HCT116 (cell line): ENCODE measurements around the gene CRB3.

Source experiments
- ELF1 ChIP-seq: IDR thresholded peaks from 2 replicates; pipeline ENCODE4 v1.6.1; 2012; ENCODE audit warnings: low read depth, borderline replicate concordance
- EZH2 ChIP-seq: fragments of 200-600 bp; sonication (generic); IDR thresholded peaks from 2 replicates; pipeline ENCODE4 v1.6.1; 2017; ENCODE audit warnings: antibody characterized with exemption, mixed run types
- JUND ChIP-seq: IDR thresholded peaks from 2 replicates; pipeline ENCODE4 v1.6.1; 2012
- POLR2A ChIP-seq: IDR thresholded peaks from 2 replicates; pipeline ENCODE4 v1.7.0; 2011; ENCODE audit warnings: borderline replicate concordance; ENCODE audit not compliant: insufficient read depth, insufficient read length; ENCODE audit errors: extremely low read depth
- POLR2AphosphoS5 ChIP-seq: IDR thresholded peaks from 2 replicates; pipeline ENCODE4 v1.6.1; 2011; ENCODE audit warnings: mild to moderate bottlenecking, low read depth, low read length, moderate library complexity
- RAD21 ChIP-seq: IDR thresholded peaks from 2 replicates; pipeline ENCODE4 v1.6.1; 2012; ENCODE audit warnings: low read depth, mild to moderate bottlenecking
- SIN3A ChIP-seq: IDR thresholded peaks from 2 replicates; pipeline ENCODE4 v1.6.1; 2012; ENCODE audit warnings: low read depth
- SP1 ChIP-seq: IDR thresholded peaks from 2 replicates; pipeline ENCODE4 v1.6.1; 2012; ENCODE audit warnings: low read depth
- YY1 ChIP-seq: IDR thresholded peaks from 2 replicates; pipeline ENCODE4 v1.6.1; 2011; ENCODE audit warnings: low read length, low read depth, moderate library complexity, mild to moderate bottlenecking; ENCODE audit not compliant: insufficient replicate concordance; ENCODE audit errors: extremely low read depth
- TF ChIP-seq, protein P1 (sequence below), 3 experiments: fragments of 200-600 bp in 1 of 3; sonication (generic) in 1 of 3; IDR thresholded peaks in 2 of 3; conservative IDR thresholded peaks in 1 of 3; 2 replicates each; pipeline ENCODE4 v1.5.1; 2012 to 2017; ENCODE audit warnings: low read depth in 2 of 3, low read length in 2 of 3, antibody characterized with exemption in 1 of 3, borderline replicate concordance in 1 of 3, control low read depth in 1 of 3, mild to moderate bottlenecking in 1 of 3, mixed read lengths in 1 of 3, mixed run types in 1 of 3, moderate library complexity in 1 of 3; ENCODE audit not compliant: insufficient read depth in 1 of 3
- TF ChIP-seq, protein P2 (sequence below): IDR thresholded peaks from 2 replicates; pipeline ENCODE4 v1.6.1; 2011; ENCODE audit warnings: mild to moderate bottlenecking, low read length, moderate library complexity; ENCODE audit not compliant: insufficient replicate concordance; ENCODE audit errors: extremely low read depth
- TF ChIP-seq, protein P3 (sequence below): IDR thresholded peaks from 2 replicates; pipeline ENCODE4 v1.6.1; 2012
- TF ChIP-seq, protein P4 (sequence below): IDR thresholded peaks from 2 replicates; pipeline ENCODE4 v1.6.1; 2012

DNA sequence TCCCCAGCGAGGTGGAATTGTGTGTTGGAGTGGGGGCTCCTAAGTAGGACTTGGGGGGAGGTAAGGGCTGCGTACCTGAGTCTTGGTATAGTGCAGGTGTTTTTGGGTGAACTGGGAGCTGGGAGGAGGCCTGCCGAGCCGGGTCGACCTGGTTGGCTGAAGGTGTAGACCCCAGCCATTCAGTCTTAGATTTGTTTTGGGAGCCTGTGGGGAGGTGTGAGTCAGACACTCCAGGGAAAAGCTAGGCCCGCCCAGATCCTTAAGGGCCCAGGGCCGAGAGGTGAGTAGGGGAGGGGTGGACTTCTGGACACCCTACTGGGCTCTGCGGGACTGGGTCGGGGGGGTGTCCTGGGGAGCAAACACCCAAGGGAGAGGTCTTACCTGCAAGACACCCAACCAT lies 935 bp downstream of the CRB3 start:
- TF ChIP-seq, protein P1, sequence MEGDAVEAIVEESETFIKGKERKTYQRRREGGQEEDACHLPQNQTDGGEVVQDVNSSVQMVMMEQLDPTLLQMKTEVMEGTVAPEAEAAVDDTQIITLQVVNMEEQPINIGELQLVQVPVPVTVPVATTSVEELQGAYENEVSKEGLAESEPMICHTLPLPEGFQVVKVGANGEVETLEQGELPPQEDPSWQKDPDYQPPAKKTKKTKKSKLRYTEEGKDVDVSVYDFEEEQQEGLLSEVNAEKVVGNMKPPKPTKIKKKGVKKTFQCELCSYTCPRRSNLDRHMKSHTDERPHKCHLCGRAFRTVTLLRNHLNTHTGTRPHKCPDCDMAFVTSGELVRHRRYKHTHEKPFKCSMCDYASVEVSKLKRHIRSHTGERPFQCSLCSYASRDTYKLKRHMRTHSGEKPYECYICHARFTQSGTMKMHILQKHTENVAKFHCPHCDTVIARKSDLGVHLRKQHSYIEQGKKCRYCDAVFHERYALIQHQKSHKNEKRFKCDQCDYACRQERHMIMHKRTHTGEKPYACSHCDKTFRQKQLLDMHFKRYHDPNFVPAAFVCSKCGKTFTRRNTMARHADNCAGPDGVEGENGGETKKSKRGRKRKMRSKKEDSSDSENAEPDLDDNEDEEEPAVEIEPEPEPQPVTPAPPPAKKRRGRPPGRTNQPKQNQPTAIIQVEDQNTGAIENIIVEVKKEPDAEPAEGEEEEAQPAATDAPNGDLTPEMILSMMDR (IDR thresholded peaks at IDR 0.05 in 2 of 3, conservative IDR thresholded peaks at IDR 0.05 in 1 of 3; ENCODE audit: borderline replicate concordance in 1 of 3, insufficient read depth in 1 of 3, low read depth in 2 of 3, low read length in 2 of 3), result no peak
- TF ChIP-seq EZH2 (no peak), POLR2AphosphoS5 (peak; percentile 10; the same call in 1 of the 2 replicates), YY1 (no peak), ELF1 (no peak), POLR2A (no peak), JUND (no peak), SIN3A (no peak), SP1 (no peak), RAD21 (no peak)
- TF ChIP-seq, protein P2, sequence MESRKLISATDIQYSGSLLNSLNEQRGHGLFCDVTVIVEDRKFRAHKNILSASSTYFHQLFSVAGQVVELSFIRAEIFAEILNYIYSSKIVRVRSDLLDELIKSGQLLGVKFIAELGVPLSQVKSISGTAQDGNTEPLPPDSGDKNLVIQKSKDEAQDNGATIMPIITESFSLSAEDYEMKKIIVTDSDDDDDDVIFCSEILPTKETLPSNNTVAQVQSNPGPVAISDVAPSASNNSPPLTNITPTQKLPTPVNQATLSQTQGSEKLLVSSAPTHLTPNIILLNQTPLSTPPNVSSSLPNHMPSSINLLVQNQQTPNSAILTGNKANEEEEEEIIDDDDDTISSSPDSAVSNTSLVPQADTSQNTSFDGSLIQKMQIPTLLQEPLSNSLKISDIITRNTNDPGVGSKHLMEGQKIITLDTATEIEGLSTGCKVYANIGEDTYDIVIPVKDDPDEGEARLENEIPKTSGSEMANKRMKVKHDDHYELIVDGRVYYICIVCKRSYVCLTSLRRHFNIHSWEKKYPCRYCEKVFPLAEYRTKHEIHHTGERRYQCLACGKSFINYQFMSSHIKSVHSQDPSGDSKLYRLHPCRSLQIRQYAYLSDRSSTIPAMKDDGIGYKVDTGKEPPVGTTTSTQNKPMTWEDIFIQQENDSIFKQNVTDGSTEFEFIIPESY, result no peak
- TF ChIP-seq, protein P3, sequence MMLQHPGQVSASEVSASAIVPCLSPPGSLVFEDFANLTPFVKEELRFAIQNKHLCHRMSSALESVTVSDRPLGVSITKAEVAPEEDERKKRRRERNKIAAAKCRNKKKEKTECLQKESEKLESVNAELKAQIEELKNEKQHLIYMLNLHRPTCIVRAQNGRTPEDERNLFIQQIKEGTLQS, result no peak
- TF ChIP-seq, protein P4, sequence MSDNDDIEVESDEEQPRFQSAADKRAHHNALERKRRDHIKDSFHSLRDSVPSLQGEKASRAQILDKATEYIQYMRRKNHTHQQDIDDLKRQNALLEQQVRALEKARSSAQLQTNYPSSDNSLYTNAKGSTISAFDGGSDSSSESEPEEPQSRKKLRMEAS, result no peak
